ENCODE measurements around the gene ACVR1C.

DNA sequence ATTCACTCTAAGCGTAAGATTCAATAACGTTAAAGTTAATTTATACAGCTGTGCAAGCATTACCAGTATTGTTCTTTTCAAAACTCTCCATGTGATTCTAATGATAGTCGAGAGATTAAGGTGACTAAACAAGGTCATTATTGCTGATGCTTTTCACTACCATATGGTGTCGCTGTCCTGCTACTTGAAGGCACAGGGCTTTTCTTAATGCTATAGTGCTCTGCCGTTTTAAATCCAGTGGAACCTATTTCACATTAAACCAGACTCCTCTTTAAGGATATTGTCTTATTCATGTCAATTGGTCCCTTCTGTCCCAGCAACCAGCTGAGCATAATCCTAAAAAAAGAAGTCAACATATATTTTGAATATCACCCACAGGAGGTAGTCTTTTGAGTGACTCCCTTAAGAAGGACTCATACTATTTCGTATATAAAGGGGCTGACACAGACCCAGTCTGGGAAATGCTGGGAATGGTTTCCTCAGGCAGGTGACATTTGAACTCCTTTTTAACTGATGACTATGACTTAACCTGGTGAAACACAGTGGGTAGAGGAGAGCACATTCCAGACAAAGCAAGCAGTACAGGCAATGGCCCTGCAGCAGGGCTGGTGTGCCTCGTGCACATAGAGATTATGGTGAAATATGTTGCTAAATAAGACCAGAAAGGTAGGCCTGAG is 130.9 kb downstream of the ACVR1C start:
- TF ChIP-seq CTCF (IDR thresholded peaks at IDR 0.05) = peak; percentile 68; the same call in 1 of the 2 replicates
- TF ChIP-seq, protein P1, sequence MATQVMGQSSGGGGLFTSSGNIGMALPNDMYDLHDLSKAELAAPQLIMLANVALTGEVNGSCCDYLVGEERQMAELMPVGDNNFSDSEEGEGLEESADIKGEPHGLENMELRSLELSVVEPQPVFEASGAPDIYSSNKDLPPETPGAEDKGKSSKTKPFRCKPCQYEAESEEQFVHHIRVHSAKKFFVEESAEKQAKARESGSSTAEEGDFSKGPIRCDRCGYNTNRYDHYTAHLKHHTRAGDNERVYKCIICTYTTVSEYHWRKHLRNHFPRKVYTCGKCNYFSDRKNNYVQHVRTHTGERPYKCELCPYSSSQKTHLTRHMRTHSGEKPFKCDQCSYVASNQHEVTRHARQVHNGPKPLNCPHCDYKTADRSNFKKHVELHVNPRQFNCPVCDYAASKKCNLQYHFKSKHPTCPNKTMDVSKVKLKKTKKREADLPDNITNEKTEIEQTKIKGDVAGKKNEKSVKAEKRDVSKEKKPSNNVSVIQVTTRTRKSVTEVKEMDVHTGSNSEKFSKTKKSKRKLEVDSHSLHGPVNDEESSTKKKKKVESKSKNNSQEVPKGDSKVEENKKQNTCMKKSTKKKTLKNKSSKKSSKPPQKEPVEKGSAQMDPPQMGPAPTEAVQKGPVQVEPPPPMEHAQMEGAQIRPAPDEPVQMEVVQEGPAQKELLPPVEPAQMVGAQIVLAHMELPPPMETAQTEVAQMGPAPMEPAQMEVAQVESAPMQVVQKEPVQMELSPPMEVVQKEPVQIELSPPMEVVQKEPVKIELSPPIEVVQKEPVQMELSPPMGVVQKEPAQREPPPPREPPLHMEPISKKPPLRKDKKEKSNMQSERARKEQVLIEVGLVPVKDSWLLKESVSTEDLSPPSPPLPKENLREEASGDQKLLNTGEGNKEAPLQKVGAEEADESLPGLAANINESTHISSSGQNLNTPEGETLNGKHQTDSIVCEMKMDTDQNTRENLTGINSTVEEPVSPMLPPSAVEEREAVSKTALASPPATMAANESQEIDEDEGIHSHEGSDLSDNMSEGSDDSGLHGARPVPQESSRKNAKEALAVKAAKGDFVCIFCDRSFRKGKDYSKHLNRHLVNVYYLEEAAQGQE (IDR thresholded peaks at IDR 0.05; ENCODE audit: insufficient read depth in 1 of 2, low read depth in 2 of 2, low read length in 1 of 2) = no peak
